Measurements from ENCODE around the gene CLOCK.

CLOCK gene

GRCh38 chr4:55468724-55469123, 78.0 kb downstream of the CLOCK start:
- no peak for TF ChIP-seq CTCF (IDR thresholded peaks at IDR 0.05; ENCODE audit: low read depth, low read length, missing control alignments)
- H3K4me3 ChIP-seq (ENCODE audit: low read depth, low read length) = no peak overlapping the region
- no peak for DNase-seq (ENCODE audit: low read depth)

GRCh38 chr4:55466001-55466400, 80.7 kb downstream of the CLOCK start:
- TF ChIP-seq CTCF (IDR thresholded peaks at IDR 0.05; ENCODE audit: low read depth, low read length, missing control alignments) = no peak
- DNase-seq (ENCODE audit: low read depth) = no peak
- no peak overlapping the region for H3K4me3 ChIP-seq (ENCODE audit: low read depth, low read length)

- DNase-seq (ENCODE audit: low read depth) = no peak
- H3K4me3 ChIP-seq (ENCODE audit: low read depth, low read length) = no peak overlapping the region
- TF ChIP-seq CTCF (IDR thresholded peaks at IDR 0.05; ENCODE audit: low read depth, low read length, missing control alignments) = no peak
Observed at GRCh38 chr4:55458611-55459010, 88.1 kb downstream of the CLOCK start.

- no peak overlapping the region for H3K4me3 ChIP-seq (ENCODE audit: low read depth, low read length)
- DNase-seq (ENCODE audit: low read depth) = no peak
- TF ChIP-seq CTCF (IDR thresholded peaks at IDR 0.05; ENCODE audit: low read depth, low read length, missing control alignments) = no peak
Observed at GRCh38 chr4:55458164-55458563, 88.5 kb downstream of the CLOCK start.

- DNase-seq (ENCODE audit: low read depth) = no peak
- TF ChIP-seq CTCF (IDR thresholded peaks at IDR 0.05; ENCODE audit: low read depth, low read length, missing control alignments) = no peak
Observed at GRCh38 chr4:55450566-55450965, 96.1 kb downstream of the CLOCK start.

GRCh38 chr4:55447831-55448230, 98.9 kb downstream of the CLOCK start:
- DNase-seq (ENCODE audit: low read depth) = no peak
- no peak overlapping the region for H3K4me3 ChIP-seq (ENCODE audit: low read depth, low read length)
- no peak for TF ChIP-seq CTCF (IDR thresholded peaks at IDR 0.05; ENCODE audit: low read depth, low read length, missing control alignments)

More at GRCh38 chr4:55450566-55450965, 96.1 kb downstream of the CLOCK start:
- H3K4me3 ChIP-seq (ENCODE audit: low read depth, low read length) = no peak overlapping the region

GRCh38 chr4:55447108-55447708, 99.5 kb downstream of the CLOCK start:
- TF ChIP-seq CTCF (IDR thresholded peaks at IDR 0.05; ENCODE audit: low read depth, low read length, missing control alignments) = no peak
- no peak overlapping the region for H3K4me3 ChIP-seq (ENCODE audit: low read depth, low read length)
- no peak for DNase-seq (ENCODE audit: low read depth)
